K562 (cell line): Measurements from ENCODE around the gene SCP2. TPM values are rescaled to one million over a fixed set of nuclear protein-coding genes. Genes with fewer than 3 reads are reported as not detected.

Experiments
- ATAC-seq: fragments of 200-7000 bp; cut with Tn5 transposase; 3 replicates; pipeline ENCODE4 v1.9.1; 2020; ENCODE audit warnings: moderate library complexity
- BruUV-seq: library from RNA; stranded (reverse); fragments of 400-500 nt; replicated peaks from 2 replicates; lab custom pipeline; 2021; lab: Mats Ljungman, UMichigan
- CTCF ChIA-PET: fragments of 300-600 bp; formaldehyde crosslinking; extraction: SDS; loops from one replicate; lab custom pipeline; 2021; ENCODE audit warnings: low intra/inter-chr PET ratio; lab: Yijun Ruan, JAX
- POLR2A ChIA-PET: fragments of 300-600, 350-650 bp; sonication (Branson Sonifier 250); formaldehyde crosslinking; extraction: SDS; loops from one replicate; lab custom pipeline; 2021; ENCODE audit warnings: antibody characterized with exemption, inconsistent platforms; lab: Yijun Ruan, JAX
- DNase-seq, 4 experiments: peaks; one replicate each; pipeline versions ENCODE4 v3.0.0 to v3.0.0-alpha.2; 2011 to 2018; ENCODE audit warnings: low spot score in 3 of 4, mixed read lengths in 3 of 4; ENCODE audit errors: extremely low read depth in 1 of 4
- FAIRE-seq: peaks from 2 replicates; lab custom pipeline; 2011; peaks lifted over from hg19 to GRCh38; lab: Jason Lieb, UNC
- H2AFZ ChIP-seq: 2 replicates; pipeline ENCODE4 v1.6.0; 2011; ENCODE audit warnings: low read depth, low read length, control low read depth, inconsistent platforms
- H3K27ac ChIP-seq: fragments of 200-600 bp; 3 replicates; pipeline ENCODE4 v1.8.0; 2011; ENCODE audit warnings: low read depth, mild to moderate bottlenecking, control low read depth, inconsistent platforms, low read length, moderate library complexity, mixed read lengths; ENCODE audit errors: extremely low read depth
- H3K27me3 ChIP-seq, 2 experiments: fragments of 300-600 bp in 1 of 2; 2 replicates in 1 of 2; 3 replicates in 1 of 2; pipeline versions ENCODE4 v1.6.0 to v1.8.0; 2011; ENCODE audit warnings: inconsistent platforms in 2 of 2, low read length in 2 of 2, mild to moderate bottlenecking in 1 of 2, mixed read lengths in 1 of 2, moderate library complexity in 1 of 2; ENCODE audit not compliant: control insufficient read depth in 2 of 2, insufficient read depth in 2 of 2
- H3K36me3 ChIP-seq: fragments of 300-600 bp; 3 replicates; pipeline ENCODE4 v1.8.0; 2011; ENCODE audit warnings: mild to moderate bottlenecking, low read length, inconsistent platforms; ENCODE audit not compliant: control insufficient read depth, insufficient read depth
- H3K4me1 ChIP-seq, 2 experiments: fragments of 200-600 bp in 1 of 2; replicated peaks in 1 of 2; 2 replicates in 1 of 2; 3 replicates in 1 of 2; pipeline versions ENCODE4 v1.5.1 to v1.8.0; 2011; ENCODE audit warnings: inconsistent platforms in 2 of 2, low read length in 2 of 2, mild to moderate bottlenecking in 1 of 2, mixed read lengths in 1 of 2, moderate library complexity in 1 of 2; ENCODE audit not compliant: control insufficient read depth in 2 of 2, insufficient read depth in 2 of 2
- H3K4me2 ChIP-seq: 2 replicates; pipeline ENCODE4 v1.6.1; 2011; ENCODE audit warnings: low read length, control low read depth, inconsistent platforms, mixed read lengths; ENCODE audit not compliant: insufficient read depth
- H3K4me3 ChIP-seq: fragments of 200-600 bp; sonication (generic), shearing (Covaris generic); 2 replicates; pipeline ENCODE4 v1.5.1; 2016; ENCODE audit warnings: control low read depth, inconsistent platforms
- H3K79me2 ChIP-seq: fragments of 200-600 bp; 3 replicates; pipeline ENCODE4 v1.8.0; 2011; ENCODE audit warnings: low read length, inconsistent platforms; ENCODE audit not compliant: control insufficient read depth, insufficient read depth
- H3K9ac ChIP-seq, 2 experiments: 2 replicates each; pipeline versions ENCODE4 v1.6.0 to v1.6.1; 2011; ENCODE audit warnings: low read depth in 2 of 2, low read length in 2 of 2, control low read depth in 1 of 2, inconsistent platforms in 1 of 2, mild to moderate bottlenecking in 1 of 2, mixed read lengths in 1 of 2; ENCODE audit not compliant: insufficient read depth in 1 of 2
- H3K9me1 ChIP-seq: one replicate; pipeline ENCODE4 v1.6.0; 2011; ENCODE audit warnings: inconsistent platforms, mild to moderate bottlenecking, low read length, moderate library complexity; ENCODE audit not compliant: control insufficient read depth, insufficient read depth
- H3K9me3 ChIP-seq: replicated peaks from 2 replicates; pipeline ENCODE4 v1.5.1; 2011; ENCODE audit warnings: low read depth, low read length, inconsistent platforms; ENCODE audit not compliant: control insufficient read depth, insufficient read depth
- H4K20me1 ChIP-seq: replicated peaks from 2 replicates; pipeline ENCODE4 v1.6.1; 2011; ENCODE audit warnings: low read length, inconsistent platforms, mixed read lengths; ENCODE audit not compliant: control insufficient read depth, insufficient read depth
- CHD4 ChIP-seq: fragments of 200-600 bp; sonication (generic); IDR thresholded peaks from 3 replicates; pipeline ENCODE4 v1.6.1; 2012; ENCODE audit warnings: low read depth, mild to moderate bottlenecking, mixed read lengths, low read length, inconsistent platforms; ENCODE audit not compliant: insufficient read depth, insufficient replicate concordance, poor library complexity, severe bottlenecking
- PHB2 ChIP-seq: fragments of 450-650 bp; IDR thresholded peaks from 2 replicates; pipeline ENCODE4 v1.6.1; 2017; ENCODE audit warnings: low read depth
- ZBTB40 ChIP-seq, 2 experiments: fragments of 450-650 bp in 1 of 2; sonication (generic) in 1 of 2; formaldehyde crosslinking in 1 of 2; IDR thresholded peaks; 2 replicates each; pipeline versions ENCODE4 v1.7.1 to v1.9.0; 2016 to 2022; ENCODE audit warnings: inconsistent platforms in 1 of 2, mild to moderate bottlenecking in 1 of 2, missing genetic modification reagents in 1 of 2
- WGBS: fragments of 100-300 bp; shearing (Covaris generic); methylation state at CpG from one replicate; pipeline ENCODE4 v1.1.6; 2016; ENCODE audit warnings: low coverage, mixed read lengths; ENCODE audit not compliant: insufficient coverage; ENCODE audit errors: missing lambda C conversion rate; 5-methylcytosine and 5-hydroxymethylcytosine counted together
- in situ Hi-C: fragments of 300-500 bp; cut with MboI; formaldehyde crosslinking; loops from 4 replicates; pipeline ENCODE4 v1.15.0; 2018; ENCODE audit warnings: inconsistent platforms, mixed read lengths
- intact Hi-C: fragments of 100-400 bp; cut with micrococcal nuclease; formaldehyde crosslinking; loops from 2 replicates; pipeline ENCODE4 v1.14.2; 2022
- polyA plus RNA-seq, 8 experiments: library from polyadenylated mRNA; depleted of rRNA in 4 of 8; stranded (reverse) in 5 of 8; unstranded in 3 of 8; fragments of >200 nt; fragmentation: Nextera tagmentation in 2 of 8; fragmentation: Illumina TruSeq in 1 of 8; extraction: Ambion mirVana in 2 of 8; extraction: Trizol in 1 of 8; gene quantifications; 2 replicates each; pipeline versions ENCODE4 v1.2.1 to v1.2.3, GENCODE V29; 2011 to 2014; ENCODE audit warnings: inconsistent platforms in 1 of 8, missing spikeins in 1 of 8
- total RNA-seq, 7 experiments: library from RNA; depleted of rRNA in 6 of 7; stranded (reverse); fragments of >200 nt in 6 of 7; fragmentation: Illumina TruSeq in 2 of 7; extraction: Trizol in 2 of 7; gene quantifications; 2 replicates each; pipeline versions ENCODE4 v1.2.1 to v1.2.3, GENCODE V29; 2011 to 2021; ENCODE audit warnings: low replicate concordance in 1 of 7
- TF ChIP-seq, protein P1 (sequence below): fragments of 450-650 bp; formaldehyde crosslinking; IDR thresholded peaks from 2 replicates; pipeline ENCODE4 v1.4.0; 2020; ENCODE audit warnings: mild to moderate bottlenecking
- TF ChIP-seq, protein P2 (sequence below), 2 experiments: fragments of 450-650 bp in 1 of 2; IDR thresholded peaks; 2 replicates each; pipeline ENCODE4 v1.6.1; 2011 to 2017; ENCODE audit warnings: low read depth in 2 of 2, antibody characterized with exemption in 1 of 2, borderline replicate concordance in 1 of 2, low read length in 1 of 2, mild to moderate bottlenecking in 1 of 2, mixed read lengths in 1 of 2; ENCODE audit not compliant: control insufficient read depth in 1 of 2

The SCP2 gene
- total and polyA plus RNA-seq, 9 of the 15 experiments (the other 6 are each of a cell fraction or from before 2014, with no cell fraction given), result 63.8 to 258 (median 106) TPM

DNA sequence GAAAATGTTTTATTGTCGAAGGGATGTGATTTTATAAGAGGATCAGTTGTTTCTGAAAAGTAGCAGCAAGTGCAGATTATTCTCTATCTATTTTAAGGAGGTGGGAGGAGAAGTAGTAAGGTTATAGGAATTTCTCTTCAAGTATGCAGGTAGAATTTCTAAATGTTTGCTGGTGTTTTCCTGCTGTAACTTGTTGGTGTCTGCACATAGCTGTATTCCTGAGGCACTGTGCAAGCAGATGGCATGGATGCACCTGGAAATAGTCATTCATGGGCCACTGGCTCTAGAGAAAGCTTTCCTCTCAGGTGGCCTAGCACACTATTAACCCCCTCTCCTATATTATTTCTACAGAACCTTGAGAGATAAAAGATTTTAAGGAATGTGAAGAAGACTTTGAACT is 104.7 kb downstream of the SCP2 start:
- CTCF ChIA-PET, result no interaction called here
- Histone ChIP-seq H3K9me3 (no peaks in the 10 kb centered on the region), H3K9me1 (no peaks in the 10 kb centered on the region), H3K9ac (no peak overlapping the region)
- BruUV-seq, result no TSS peak
- intact Hi-C loops, result no loop called here
- TF ChIP-seq CHD4, result no peak
- no peak for TF ChIP-seq PHB2
- TF ChIP-seq, protein P1, sequence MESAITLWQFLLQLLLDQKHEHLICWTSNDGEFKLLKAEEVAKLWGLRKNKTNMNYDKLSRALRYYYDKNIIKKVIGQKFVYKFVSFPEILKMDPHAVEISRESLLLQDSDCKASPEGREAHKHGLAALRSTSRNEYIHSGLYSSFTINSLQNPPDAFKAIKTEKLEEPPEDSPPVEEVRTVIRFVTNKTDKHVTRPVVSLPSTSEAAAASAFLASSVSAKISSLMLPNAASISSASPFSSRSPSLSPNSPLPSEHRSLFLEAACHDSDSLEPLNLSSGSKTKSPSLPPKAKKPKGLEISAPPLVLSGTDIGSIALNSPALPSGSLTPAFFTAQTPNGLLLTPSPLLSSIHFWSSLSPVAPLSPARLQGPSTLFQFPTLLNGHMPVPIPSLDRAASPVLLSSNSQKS (CRISPR knock-in tag), result no peak
- no peak for TF ChIP-seq ZBTB40 (IDR thresholded peaks at IDR 0.05)
- no peak for TF ChIP-seq ZBTB40 (CRISPR knock-in tag; IDR thresholded peaks at IDR 0.05)
- TF ChIP-seq, protein P2, sequence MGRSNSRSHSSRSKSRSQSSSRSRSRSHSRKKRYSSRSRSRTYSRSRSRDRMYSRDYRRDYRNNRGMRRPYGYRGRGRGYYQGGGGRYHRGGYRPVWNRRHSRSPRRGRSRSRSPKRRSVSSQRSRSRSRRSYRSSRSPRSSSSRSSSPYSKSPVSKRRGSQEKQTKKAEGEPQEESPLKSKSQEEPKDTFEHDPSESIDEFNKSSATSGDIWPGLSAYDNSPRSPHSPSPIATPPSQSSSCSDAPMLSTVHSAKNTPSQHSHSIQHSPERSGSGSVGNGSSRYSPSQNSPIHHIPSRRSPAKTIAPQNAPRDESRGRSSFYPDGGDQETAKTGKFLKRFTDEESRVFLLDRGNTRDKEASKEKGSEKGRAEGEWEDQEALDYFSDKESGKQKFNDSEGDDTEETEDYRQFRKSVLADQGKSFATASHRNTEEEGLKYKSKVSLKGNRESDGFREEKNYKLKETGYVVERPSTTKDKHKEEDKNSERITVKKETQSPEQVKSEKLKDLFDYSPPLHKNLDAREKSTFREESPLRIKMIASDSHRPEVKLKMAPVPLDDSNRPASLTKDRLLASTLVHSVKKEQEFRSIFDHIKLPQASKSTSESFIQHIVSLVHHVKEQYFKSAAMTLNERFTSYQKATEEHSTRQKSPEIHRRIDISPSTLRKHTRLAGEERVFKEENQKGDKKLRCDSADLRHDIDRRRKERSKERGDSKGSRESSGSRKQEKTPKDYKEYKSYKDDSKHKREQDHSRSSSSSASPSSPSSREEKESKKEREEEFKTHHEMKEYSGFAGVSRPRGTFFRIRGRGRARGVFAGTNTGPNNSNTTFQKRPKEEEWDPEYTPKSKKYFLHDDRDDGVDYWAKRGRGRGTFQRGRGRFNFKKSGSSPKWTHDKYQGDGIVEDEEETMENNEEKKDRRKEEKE (IDR thresholded peaks at IDR 0.05; ENCODE audit: borderline replicate concordance in 1 of 2, control insufficient read depth in 1 of 2, low read depth in 2 of 2, low read length in 1 of 2), result no peak
- TF ChIP-seq, all 486 proteins: peak for 0
- POLR2A ChIA-PET, result interaction anchor here (1.1 to 1.4 kb wide), 3 partner anchors 10 to 37 kb away, joined by 3 to 4 read pairs (median 3); no protein-coding TSS in a partner anchor
- Histone ChIP-seq H3K36me3 (peaks cover 13% of the 10 kb centered on the region), H4K20me1 (no peaks in the 10 kb centered on the region), H3K4me3 (no peak overlapping the region), H3K27ac (no peak overlapping the region), H3K4me1 (peaks cover 0 to 3% of the 10 kb centered on the region in 2 experiments; a peak in 1 of 5 replicates), H3K27me3 (no peaks in the 10 kb centered on the region), H2AFZ (no peak overlapping the region), H3K4me2 (no peak overlapping the region), H3K79me2 (no peaks in the 10 kb centered on the region)
- in situ Hi-C loops, result no loop called here
- DNase-seq, result no peak
- FAIRE-seq, result no peak
- ATAC-seq, result no peak
- WGBS, result 44% methylated on average over 1 of the region's 1 CpG
